Cardiac septum (tissue), 1 donor: ENCODE measurements around the gene TSPAN18. TPM values are rescaled to one million over a fixed set of nuclear protein-coding genes. Genes with fewer than 3 reads are reported as not detected.

Source experiments
- DNase-seq: peaks from one replicate; pipeline ENCODE4 v3.0.0-alpha.2; 2020; ENCODE audit warnings: low spot score
- intact Hi-C: fragments of 100-400 bp; cut with DNase I; formaldehyde crosslinking; loops from one replicate; pipeline ENCODE4 v1.14.0; 2022
- total RNA-seq: library from RNA; stranded (reverse); fragmentation: NEBNext Ultra II Directional; extraction: Animal tissue kit (Norgen Biotek cat#: 25700); gene quantifications from one replicate; pipeline ENCODE4 v1.2.1, GENCODE V29; 2021
- donor health status: DM: no; HTN: no; CAD: no.

TSPAN18 gene
- total RNA-seq, 1 donor from 2014 or later: 153 TPM

DNA sequence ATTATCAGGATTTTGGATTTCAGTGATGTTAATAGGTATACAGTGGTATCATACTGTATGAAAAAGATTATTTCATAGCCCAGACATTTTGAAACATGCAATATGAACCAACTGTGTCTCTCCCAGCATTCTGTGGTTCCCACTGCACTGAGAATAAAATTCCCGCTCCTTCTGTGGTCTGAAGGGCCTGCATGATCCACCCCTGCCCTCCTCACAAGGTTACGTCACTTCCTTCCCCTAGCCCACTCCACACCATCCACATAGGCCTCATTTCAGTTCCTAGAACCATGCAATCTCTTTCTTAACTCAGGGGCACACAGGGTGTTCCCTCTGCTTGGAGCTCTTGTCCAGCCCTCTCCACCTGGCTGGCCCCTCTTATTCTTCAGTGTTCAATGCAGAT is 103.1 kb downstream of the TSPAN18 start:
- intact Hi-C loops: no loop called here

DNA sequence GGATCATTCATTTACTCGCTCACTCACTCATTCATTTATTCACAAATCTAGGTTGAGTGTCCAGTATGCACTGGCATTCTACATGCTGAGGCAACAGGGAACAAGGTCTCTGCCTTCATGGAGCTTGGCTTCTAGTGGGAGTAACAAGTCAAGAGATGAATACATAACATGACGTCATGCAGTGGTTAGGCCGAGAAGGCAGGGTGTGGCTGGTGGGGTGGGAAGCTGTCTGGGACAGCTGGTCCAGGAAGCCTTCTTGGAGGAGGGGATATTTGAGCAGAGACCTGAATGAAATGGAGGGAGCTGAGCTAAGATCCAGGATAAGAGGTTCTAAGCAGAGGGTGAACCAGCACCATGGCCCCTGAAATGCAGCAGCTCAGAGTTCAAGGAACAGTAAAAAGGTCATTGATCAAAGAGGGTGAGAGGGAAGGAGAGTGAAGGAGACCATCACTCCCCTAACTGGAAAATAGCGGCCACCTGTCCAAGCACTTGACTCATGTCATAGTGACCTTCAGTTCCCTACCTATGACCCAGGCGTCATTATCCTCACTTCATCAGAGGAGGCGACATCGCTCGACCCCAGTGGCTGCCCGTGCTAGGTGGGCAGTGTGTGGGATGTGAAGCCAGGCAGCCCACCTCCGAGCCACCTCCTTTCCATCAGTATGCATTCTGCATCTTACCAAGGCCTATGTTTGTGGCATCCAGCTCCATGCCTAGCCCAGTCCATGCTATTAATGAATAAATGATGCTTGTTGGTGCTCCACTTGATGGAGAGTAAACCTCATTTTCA is 105.0 kb downstream of the TSPAN18 start:
- no peak for DNase-seq
- intact Hi-C loops: no loop called here

More for the DNA sequence above, 103.1 kb downstream of the TSPAN18 start:
- no peak for DNase-seq

DNA sequence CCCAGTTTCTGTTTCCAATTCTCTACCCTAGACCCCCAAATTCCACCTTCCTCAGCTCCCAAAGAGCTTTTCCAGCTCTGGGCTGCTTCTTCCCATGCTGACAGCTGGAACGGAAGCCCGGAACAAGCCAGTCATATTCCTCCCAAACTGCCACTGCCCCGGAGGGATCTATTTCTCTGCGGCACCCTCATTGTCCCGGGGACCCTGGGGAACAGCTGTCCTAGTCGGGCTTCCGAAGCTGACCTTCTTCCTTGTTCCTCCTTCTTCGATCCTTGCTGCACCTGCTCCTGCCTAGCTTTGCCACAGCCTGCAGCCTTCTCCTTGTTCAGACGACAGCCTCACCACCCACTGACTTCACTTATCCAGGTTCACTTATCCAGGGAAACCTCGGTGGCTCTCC is 105.7 kb downstream of the TSPAN18 start:
- intact Hi-C loops: no loop called here
- DNase-seq: no peak

DNA sequence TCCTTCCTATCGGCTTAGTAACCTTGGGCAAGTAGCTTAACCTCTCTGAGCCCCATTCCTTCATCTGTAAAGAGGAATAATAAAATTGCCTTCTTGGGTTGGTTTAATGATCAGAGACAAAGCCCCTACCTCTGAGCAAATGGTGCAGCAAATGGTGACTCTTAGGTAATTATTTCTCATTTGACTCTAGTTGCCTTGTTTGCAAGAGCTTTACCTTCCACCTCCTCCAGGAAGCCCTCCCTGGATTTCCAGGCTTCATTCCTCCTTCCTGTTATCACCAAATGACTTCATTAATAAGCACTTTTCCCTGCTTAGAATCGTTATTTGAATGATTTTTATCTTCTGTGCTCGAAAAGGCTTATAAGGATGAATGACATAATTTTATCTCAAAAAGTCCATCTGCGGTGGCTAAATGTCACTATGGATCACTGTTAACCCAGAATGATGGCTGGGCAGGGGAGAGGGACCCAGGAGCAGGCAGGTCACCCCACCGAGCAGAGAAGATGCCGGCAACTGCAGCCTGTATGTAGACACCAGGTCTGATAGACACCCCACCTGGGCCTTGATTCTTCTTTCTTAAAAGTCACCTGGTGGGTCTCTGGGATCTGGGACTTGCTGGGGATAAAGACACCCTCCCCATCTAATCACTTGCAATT is 106.6 kb downstream of the TSPAN18 start:
- intact Hi-C loops: no loop called here
- DNase-seq: no peak

DNA sequence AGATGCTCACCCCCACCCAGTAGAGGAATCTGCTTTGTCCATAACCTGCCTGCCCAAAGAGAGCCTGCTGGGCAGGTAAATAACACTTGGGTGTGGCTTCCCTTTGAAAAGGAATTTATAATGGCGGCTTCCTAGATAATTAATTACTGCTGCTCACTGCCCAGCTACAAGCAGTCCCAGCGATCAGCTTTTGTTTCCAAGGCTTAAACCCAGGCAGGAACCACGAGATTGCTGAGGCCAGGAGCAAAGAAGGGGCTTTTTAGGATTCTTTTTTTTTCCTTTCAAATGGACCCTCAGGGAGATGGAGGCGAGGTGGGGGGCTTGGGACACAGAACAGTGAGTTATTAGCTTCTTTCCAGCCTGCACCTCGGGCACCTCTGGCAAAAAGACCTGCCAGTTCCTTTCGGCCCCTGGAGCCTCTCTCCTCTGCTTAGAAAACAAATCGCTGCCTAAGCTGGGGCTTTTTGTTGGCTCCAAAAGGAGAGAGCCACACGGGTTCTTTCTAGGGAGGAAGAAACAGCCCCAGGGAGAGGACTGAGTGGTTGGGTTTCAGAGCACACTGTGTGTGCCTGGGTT is 107.2 kb downstream of the TSPAN18 start:
- intact Hi-C loops: no loop called here
- DNase-seq: no peak

DNA sequence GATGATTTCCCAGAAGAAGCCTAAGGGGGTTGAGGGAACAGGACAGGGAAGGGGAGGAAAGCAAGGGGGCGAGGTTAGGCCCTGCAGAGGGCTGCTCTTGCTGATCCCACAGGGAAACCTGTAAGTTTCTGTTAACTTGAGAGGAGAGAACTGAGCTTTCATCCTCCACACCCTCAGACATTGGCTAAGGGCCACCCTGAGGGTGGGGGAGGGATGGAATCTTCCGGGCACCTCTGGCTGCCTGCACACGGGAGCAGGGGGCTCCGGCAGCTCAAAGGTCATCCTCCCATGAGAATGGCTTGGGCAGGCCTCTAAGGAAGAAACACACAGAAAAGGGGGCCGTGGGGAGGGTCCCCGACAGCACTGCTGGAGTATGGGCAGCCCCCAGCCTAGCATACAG is 108.1 kb downstream of the TSPAN18 start:
- no peak for DNase-seq
- intact Hi-C loops: no loop called here

DNA sequence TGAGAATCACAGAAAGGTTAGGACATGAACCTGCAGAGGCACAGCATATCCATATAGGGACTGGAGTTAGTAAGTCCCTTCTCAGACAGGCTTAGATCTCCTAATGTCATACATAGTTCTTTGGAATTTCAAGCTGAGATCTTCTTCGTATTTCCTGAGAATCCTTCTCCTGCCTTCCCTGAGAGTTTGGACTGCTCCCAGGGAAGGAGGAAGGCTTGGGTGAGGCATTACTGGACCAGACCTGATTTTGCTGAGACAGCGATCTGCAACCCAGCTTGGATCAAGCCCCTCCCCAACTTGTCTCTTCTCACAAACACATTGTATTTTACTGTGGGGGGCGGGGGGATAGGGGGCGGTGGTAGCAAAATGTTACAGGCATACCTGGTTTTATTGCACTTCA is 108.5 kb downstream of the TSPAN18 start:
- DNase-seq: no peak
- intact Hi-C loops: no loop called here

DNA sequence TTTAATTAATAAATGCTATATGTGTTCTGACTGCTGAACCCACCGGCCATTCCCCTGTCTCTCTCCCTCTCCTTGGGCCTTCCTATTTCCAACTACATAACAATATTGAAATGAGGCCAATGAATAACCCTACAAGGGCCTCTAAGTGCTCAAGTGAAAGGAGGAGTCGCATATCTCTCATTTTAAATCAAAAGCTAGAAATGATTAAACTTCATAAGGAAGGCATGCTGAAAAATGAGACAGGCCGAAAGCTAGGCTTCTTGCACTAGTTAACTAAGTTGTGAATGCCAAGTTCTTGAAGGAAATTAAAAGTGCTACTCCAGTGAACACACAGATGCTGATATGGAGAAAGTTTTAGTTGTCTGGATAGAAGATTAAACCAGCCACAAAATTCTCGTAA is 109.2 kb downstream of the TSPAN18 start:
- intact Hi-C loops: no loop called here
- no peak for DNase-seq

DNA sequence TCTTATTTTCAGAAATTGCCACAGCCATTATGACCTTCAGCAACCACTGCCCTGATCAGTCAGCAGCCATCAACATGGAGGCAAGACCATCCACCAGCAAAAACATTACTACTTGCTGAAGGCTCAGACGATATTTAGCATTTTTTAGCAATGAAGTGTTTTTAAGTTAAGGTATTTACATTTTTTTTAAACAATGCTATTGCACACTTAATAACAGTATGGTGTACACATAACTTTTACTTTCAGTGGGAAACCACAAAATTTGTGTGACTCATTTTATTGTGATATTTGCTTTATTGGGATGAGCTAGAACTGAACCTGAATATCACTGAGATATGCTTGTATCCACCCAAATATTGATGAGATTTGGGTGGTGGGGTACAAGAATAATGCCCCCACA is 110.9 kb downstream of the TSPAN18 start:
- intact Hi-C loops: no loop called here
- DNase-seq: no peak

DNA sequence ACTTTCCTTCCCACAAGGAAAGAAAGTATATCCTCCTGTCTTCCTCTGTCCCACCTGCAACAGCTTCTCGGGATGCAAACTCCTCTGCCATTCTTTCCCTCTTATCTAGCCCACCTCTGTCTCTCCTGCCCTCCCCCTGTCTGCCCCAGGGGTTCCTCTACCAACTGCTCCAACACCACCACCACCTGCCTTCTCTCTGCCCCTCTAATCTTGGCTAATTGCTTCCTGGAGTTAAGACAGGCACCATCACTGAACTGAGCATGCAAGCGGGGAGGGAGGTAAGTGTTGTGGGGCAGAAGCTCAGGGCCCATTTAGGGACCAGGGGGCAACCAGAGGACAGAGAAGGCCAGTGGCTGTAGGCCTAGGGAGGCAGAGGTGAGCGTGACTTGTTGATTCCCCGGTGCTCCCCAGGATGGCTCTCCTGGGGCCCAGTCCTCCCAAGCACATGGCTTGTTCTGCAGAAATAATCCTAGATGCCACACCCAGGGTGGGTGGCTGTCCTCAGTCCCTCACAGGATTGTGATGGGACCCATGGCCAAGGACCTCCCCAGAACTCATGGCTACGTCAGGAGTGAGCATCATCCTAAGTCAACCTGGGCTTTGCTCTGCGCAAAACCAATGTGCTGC is 112.8 kb downstream of the TSPAN18 start:
- intact Hi-C loops: no loop called here

DNA sequence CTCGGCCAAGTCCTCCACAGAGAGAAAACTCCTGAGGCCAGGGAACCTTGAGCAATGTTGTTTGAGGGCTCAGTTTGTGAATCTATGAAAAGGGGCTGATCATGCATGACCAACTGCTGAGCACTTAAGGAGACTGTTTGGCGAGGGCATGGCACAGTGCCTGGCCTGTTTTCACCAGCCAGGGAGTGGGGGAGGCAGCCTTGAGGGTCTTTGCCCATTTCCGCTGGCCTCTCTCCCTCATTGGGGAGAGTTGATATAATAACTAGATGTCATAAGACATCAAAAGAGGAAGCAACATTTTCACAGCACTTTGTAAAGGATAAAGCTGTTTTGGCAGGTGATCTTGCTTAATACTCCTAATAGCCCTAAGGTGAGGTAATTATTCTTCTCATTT is 113.3 kb downstream of the TSPAN18 start:
- intact Hi-C loops: no loop called here
- no peak for DNase-seq

More for the DNA sequence above, 112.8 kb downstream of the TSPAN18 start:
- no peak for DNase-seq

DNA sequence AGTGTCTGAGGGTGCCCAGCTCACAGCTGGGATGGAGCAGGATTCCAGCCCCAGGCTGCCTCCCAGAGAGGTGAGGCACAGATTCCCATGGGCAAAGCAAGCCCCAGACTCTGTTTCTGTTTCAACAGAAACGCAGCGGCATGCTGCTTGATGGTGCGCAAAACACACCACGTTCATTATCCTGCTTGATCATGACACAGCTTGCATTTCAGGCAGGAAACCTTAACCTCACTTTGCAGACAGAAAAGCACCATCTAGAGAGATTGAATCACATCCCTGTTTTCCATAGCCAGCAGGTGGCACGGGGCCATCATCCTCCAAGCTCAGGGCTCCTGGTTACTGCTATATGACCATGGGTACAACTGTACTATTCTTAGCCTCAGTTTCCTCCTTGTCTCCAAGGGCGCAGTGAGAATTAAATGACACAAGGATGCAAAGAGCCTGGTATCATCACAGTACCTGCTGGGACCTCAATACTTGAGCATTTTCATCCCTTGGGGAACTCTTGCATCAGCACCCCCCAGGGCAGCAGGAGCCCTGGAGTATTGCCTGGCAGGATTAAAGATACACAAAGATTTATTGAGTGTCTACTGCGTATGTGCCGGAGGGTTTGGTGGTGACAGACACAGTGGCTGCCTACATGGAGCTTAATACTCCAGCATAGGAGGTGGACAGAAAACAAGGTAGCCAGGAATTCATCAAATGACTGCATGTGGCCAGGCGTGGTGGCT is 113.9 kb downstream of the TSPAN18 start:
- no peak for DNase-seq
- intact Hi-C loops: no loop called here

DNA sequence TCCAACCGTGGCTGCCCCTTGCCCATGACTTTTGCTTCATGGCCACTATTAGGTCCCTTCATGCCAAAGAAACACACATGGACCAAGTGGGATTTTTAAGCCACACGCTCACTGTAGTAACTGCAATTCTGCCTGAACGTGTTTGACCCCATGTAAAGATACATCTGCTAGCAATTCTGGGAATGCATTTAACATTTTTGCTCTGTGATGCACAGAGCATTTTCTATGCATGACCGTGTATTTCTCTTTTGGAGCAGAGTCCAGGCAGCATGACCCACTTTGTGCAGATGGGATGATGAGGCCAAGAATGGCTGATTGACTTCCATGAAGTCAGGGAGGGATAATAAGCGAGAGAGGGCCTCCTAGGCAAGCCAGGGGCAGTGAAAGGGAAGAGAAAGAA is 115.5 kb downstream of the TSPAN18 start:
- intact Hi-C loops: no loop called here
- no peak for DNase-seq

DNA sequence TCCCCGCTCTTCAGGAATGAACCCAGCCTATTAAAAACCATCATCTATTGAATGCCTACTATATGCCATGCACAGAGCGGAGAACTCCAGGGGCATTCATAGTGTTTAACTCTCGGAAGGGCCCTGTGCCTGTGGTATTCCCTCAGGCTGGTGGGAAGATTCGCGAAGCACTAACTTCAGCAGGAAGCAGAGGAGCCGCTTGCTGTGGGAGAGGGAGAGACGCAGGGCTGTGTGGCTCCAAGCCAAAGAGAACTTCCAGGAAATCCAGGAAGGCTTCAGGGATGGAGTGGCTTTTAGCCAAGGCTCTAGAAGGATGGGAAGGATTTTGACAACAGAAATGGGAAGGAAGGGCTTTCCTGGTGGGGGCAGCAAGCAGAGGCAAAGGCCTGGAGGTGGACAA is 120.1 kb downstream of the TSPAN18 start:
- intact Hi-C loops: no loop called here
- DNase-seq: no peak

DNA sequence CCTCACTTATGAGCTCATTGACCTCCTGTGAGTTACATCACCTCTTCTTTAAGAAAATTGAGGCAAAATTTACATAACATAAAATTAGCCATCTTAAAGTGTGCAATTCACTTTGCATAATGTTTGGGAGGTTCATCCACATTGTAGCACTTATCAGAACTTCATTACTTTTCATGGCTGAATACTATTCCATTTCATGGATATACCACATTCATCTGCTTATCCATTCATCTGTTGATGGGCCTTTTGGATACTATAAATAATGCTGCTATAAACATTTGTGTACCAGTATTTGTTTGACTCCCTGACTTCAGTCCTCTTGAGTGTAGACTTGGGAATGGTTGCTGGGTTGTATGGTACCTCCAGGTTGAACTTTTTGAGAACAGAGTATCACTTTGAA is 120.6 kb downstream of the TSPAN18 start:
- no peak for DNase-seq
- intact Hi-C loops: no loop called here

DNA sequence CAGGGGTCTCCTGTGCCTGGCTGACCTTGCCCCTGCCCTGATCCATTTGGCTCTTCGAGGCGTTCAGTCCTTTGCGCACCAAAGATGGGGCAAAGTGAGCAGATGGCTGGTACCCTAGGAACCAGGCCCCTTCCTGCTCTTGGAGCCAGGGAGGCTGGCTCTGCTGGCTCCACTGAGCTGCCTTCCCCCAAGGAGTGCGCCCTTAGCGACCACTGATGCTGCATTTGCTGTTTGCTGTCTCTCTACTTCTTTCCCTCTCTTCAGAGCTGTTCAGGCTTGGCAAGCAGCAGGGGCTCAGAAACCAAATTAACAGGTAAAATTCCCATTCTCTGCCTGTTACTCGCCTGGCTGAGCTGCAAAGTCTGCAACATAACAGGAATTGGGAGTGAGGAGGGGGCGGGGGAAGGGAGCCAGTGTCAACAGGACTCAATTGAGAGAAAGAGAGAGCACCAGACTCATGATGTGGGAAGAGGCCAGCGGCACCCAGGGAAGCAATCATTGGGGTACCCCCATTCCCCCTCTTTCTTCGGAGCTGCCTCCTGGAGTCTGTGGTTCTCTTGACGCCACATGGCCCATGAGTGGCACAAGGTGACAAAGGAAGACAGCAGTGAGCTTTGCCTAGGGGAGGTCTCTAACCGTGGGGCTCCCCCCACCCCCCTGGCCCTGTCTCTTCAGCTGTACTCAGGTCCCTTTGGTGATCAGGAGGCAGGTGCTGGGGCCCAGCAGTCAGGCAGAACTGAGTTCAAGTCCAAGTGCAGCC is 121.6 kb downstream of the TSPAN18 start:
- intact Hi-C loops: no loop called here
- no peak for DNase-seq

DNA sequence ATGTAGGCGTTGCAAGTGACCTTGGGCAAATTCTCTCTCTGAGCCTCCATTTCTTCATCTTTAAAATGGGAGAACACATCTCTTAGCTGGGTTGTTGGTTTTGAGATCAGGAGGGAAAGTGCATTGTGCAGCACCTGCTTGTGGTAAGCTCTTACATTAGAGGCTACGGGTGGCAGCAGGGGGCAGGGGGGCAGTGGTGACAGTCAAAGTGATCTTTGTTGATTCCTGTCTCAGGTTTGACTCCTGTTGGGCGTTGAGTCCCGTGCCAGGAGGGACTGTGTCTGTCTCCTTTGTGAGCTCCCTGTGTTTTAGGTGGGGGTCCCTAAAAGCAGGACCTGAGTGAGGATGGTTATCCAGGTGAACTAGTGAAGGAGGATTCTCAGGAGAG is 122.2 kb downstream of the TSPAN18 start:
- intact Hi-C loops: no loop called here
- no peak for DNase-seq

DNA sequence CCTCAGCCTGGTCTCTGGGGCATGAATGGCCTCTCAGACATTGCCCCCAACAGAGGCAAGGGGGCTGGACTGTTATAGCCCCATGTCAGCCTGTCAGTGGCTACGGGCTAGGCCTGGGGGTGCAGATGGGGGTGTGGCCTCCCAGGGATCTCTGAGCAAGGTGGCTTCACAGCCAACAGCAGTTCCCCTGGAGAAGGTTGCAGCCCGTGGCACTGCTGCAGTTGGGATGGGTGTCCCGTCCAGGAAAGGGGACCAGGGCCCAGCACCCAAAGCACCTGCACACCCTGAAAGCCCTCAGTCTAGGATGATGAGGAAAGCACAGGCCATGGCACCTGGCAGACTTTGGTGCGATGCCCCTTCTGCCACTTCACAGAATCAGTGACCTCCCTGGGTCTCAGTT is 122.7 kb downstream of the TSPAN18 start:
- intact Hi-C loops: no loop called here
- no peak for DNase-seq

DNA sequence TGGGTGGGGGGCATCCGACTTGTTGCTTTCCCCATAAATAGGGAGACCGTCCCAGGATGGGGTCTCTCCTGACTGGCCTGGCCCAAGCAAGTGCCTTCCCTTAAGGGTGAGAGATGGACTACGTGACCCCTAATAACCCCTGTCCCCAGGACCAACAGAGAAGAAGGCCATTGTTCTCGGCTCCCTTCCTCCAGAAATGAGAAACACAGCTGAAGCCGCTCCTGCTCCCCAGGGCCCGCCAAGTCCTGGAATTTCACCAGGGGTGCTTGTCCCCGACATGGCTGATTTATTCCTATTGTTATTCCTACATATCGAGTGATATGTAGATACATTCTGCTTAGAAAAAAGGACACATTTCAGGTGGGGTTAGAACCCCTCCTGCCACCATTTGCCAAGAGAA is 123.2 kb downstream of the TSPAN18 start:
- DNase-seq: no peak
- intact Hi-C loops: no loop called here
